Right lobe of liver (tissue), 6 donors: ENCODE data around the gene COG7. TPM values are rescaled to one million over a fixed set of nuclear protein-coding genes. Genes with fewer than 3 reads are reported as not detected.
A peak's percentile ranks its signal among the peaks of the same experiment; 100 is the strongest.

Experiments
- ATAC-seq, 4 donors: fragments of 200-7000 bp; cut with Tn5 transposase; one replicate each; pipeline ENCODE4 v1.9.1; 2020; ENCODE audit warnings: mild to moderate bottlenecking in 4 of 4, moderate library complexity in 4 of 4
- DNase-seq, 3 donors: peaks; one replicate each; pipeline ENCODE4 v3.0.0-alpha.2; 2020
- H3K27ac ChIP-seq, 3 donors: fragments of 200-600 bp; one replicate each; pipeline ENCODE4 v1.8.0; 2022
- H3K27me3 ChIP-seq, 2 donors: fragments of 200-600 bp; one replicate each; pipeline ENCODE4 v1.8.0; 2022
- H3K36me3 ChIP-seq, 4 donors: fragments of 200-600 bp; sonication (generic) in 1 of 4; one replicate each; pipeline versions ENCODE4 v1.5.1 to v1.8.0; 2017 to 2022; ENCODE audit warnings: control low read depth in 1 of 4
- H3K4me1 ChIP-seq, 4 donors: fragments of 200-600 bp; sonication (generic) in 1 of 4; one replicate each; pipeline versions ENCODE4 v1.5.1 to v1.8.0; 2017 to 2022; ENCODE audit warnings: control low read depth in 1 of 4
- H3K4me3 ChIP-seq, 3 donors: fragments of 200-600 bp; one replicate each; pipeline ENCODE4 v1.8.0; 2022
- H3K9me3 ChIP-seq, 4 donors: fragments of 200-600 bp; sonication (generic) in 1 of 4; one replicate each; pipeline versions ENCODE4 v1.5.1 to v1.8.0; 2017 to 2022; ENCODE audit warnings: control low read depth in 1 of 4
- CTCF ChIP-seq, 4 donors: fragments of 200-600 bp in 3 of 4; fragments of 450-650 bp in 1 of 4; IDR thresholded peaks; one replicate each; pipeline versions ENCODE4 v1.5.1 to v1.8.0; 2016 to 2022; ENCODE audit warnings: antibody characterized with exemption in 4 of 4, mild to moderate bottlenecking in 2 of 4
- POLR2A ChIP-seq: fragments of 450-650 bp; IDR thresholded peaks from one replicate; pipeline ENCODE4 v1.6.1; 2017; ENCODE audit warnings: antibody characterized with exemption, mild to moderate bottlenecking
- WGBS: methylation state at CpG from one replicate; pipeline ENCODE4 v1.1.6; 2018; ENCODE audit warnings: low coverage, low lambda C conversion rate; ENCODE audit not compliant: insufficient coverage; ENCODE audit errors: missing lambda C conversion rate; 5-methylcytosine and 5-hydroxymethylcytosine counted together
- intact Hi-C, 2 donors: fragments of 100-400 bp; cut with DNase I; formaldehyde crosslinking; loops; one replicate each; pipeline versions ENCODE4 v1.11.2 to v1.14.1; 2022
- total RNA-seq, 6 experiments: library from RNA; depleted of rRNA in 2 of 6; stranded (reverse); fragments of >200 nt in 2 of 6; fragmentation: NEBNext Ultra II Directional in 3 of 6; extraction: Animal tissue kit (Norgen Biotek cat#: 25700) in 3 of 6; gene quantifications; one replicate each; pipeline versions ENCODE4 v1.1.0 to v1.2.4, GENCODE V29; 2016 to 2023
- donor health status: DM: no; HTN: yes; CAD: no.
- donor health status: DM: no; HTN: no; CAD: no.
- donor health status: DM: no; HTN: no; CAD: no.
- donor health status: DM: no; HTN: yes; CAD: no.
- donor health status: DM: no; HTN: yes; CAD: no.

Gene COG7
- total RNA-seq, 6 experiments from 2014 or later: 7.5 to 11.2 (median 8.4) TPM

GRCh38 chr16:23378256-23378655 is 74.7 kb downstream of the COG7 start:
- DNase-seq (peak in 1 of 3 donors; percentile 23), ATAC-seq (no peak)
- TF ChIP-seq CTCF (IDR thresholded peaks at IDR 0.05): no peak
- TF ChIP-seq POLR2A: no peak
- intact Hi-C loops: no loop called here
- Histone ChIP-seq H3K9me3 (no peaks in the 10 kb centered on the region), H3K27me3 (no peaks in the 10 kb centered on the region), H3K27ac (no peak overlapping the region), H3K4me3 (no peak overlapping the region), H3K36me3 (no peaks in the 10 kb centered on the region), H3K4me1 (no peaks in the 10 kb centered on the region)
- 42% methylated on average over 6 of the region's 8 CpGs for WGBS

- TF ChIP-seq CTCF (IDR thresholded peaks at IDR 0.05) (no peak), POLR2A (no peak)
Observed at GRCh38 chr16:23377071-23377931, 75.7 kb downstream of the COG7 start.

GRCh38 chr16:23375643-23376042 is 77.3 kb downstream of the COG7 start:
- intact Hi-C loops: no loop called here
- WGBS: no CpG with 5 or more reads among the region's 7 CpGs
- no peak overlapping the region for H3K4me3 ChIP-seq
- no peak overlapping the region for H3K27ac ChIP-seq
- ATAC-seq: no peak
- no peak for DNase-seq
- H3K4me1 ChIP-seq: no peaks in the 10 kb centered on the region
- no peaks in the 10 kb centered on the region for H3K27me3 ChIP-seq
- H3K9me3 ChIP-seq: no peaks in the 10 kb centered on the region
- TF ChIP-seq CTCF (IDR thresholded peaks at IDR 0.05) (no peak), POLR2A (no peak)
- H3K36me3 ChIP-seq: no peaks in the 10 kb centered on the region

More at GRCh38 chr16:23377071-23377931, 75.7 kb downstream of the COG7 start:
- no peaks in the 10 kb centered on the region for H3K9me3 ChIP-seq
- no peak overlapping the region for H3K4me3 ChIP-seq
- intact Hi-C loops: no loop called here
- ATAC-seq: no peak
- WGBS: 33% methylated on average over 1 of the region's 9 CpGs
- H3K36me3 ChIP-seq: no peaks in the 10 kb centered on the region
- H3K4me1 ChIP-seq: no peaks in the 10 kb centered on the region
- peak in 1 of 3 donors; percentile 40 for DNase-seq
- H3K27ac ChIP-seq: no peak overlapping the region
- no peaks in the 10 kb centered on the region for H3K27me3 ChIP-seq

GRCh38 chr16:23374721-23375510 is 78.1 kb downstream of the COG7 start:
- Histone ChIP-seq H3K9me3 (no peaks in the 10 kb centered on the region), H3K4me1 (no peaks in the 10 kb centered on the region), H3K27ac (no peak overlapping the region), H3K36me3 (no peaks in the 10 kb centered on the region), H3K4me3 (no peak overlapping the region), H3K27me3 (no peaks in the 10 kb centered on the region)
- ATAC-seq: peak in 1 of 4 donors; percentile 26
- DNase-seq: no peak
- TF ChIP-seq POLR2A: no peak
- whole genome bisulfite sequencing: 48% methylated on average over 6 of the region's 17 CpGs
- intact Hi-C loops: no loop called here
